ENCODE measurements around the gene MLLT10.

Gene MLLT10

DNA sequence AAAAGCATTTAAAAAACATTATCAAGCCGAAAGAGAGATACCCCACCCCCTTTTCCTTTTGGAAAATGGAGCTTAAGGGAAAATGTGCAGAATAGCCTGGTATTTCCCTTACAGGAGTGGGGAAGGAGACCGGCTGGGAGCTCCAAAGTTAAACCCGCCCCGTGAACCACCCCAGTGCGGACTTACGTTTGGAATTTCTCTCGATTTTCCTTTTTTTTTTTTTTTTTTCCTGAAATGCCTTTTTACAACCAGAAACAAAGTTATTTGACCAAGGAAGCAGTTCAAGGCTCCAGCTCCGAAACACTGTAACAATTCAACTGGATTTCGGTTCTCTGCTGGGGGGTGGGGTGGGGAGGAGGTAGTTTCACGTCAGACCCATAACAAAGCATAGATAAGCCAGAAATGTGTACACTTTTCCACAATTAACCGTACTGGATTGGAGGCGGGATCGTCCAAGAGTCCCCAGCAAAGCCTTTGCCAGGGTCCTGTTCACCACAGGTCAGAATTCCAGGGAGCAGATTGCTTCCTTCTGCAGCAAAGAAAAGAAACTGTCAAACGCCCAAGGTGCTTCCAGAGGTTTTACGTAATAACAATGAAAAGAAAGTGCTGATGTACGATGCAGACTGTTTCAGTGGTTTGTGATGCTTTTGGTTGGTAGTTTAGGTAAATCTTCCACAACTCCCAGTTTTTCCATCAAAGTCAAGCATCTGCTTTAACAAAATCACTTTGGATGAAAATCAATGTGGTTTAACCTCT lies 15.2 kb upstream of the MLLT10 start:
- ATAC-seq = no peak
- Mint-ChIP-seq H3K36me3 (ENCODE audit: low read depth) (no peaks in the 10 kb centered on the region), H3K4me1 (peaks cover 32% of the 10 kb centered on the region), H3K9me3 (no peaks in the 10 kb centered on the region), H3K27ac (no peak overlapping the region), H3K4me3 (peak overlapping the region; percentile 81), H3K27me3 (peaks cover 78% of the 10 kb centered on the region)
- no peak for DNase-seq

DNA sequence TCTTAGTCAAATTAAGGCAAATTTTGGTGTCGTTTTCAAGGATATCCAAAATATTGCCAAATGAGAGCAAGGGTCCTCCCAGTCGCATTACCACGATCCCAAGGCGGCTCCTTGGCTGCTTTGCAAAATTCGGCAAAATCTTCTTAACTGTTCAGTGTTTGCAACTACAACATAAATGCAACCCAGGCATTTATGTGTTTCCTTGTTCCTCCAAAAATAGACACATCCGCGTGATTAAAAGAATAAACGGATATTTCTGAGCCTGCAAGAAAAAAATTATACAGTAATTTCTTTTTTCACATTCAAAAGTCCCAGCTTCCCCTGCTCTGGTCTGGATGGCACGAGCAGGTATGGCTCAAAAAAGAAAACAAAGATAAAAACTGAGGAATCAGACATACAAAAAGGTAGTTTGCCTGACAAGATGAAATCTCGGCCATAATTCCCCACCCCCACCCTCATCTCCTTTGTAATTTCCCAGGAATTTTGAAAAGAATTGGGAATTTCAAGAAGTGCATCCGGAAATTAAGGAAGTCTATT lies 14.6 kb upstream of the MLLT10 start:
- DNase-seq = no peak
- Mint-ChIP-seq H3K4me1 (peaks cover 32% of the 10 kb centered on the region), H3K36me3 (ENCODE audit: low read depth) (no peaks in the 10 kb centered on the region), H3K4me3 (peak overlapping the region; percentile 81), H3K27ac (no peak overlapping the region), H3K9me3 (no peaks in the 10 kb centered on the region), H3K27me3 (peaks cover 75% of the 10 kb centered on the region)
- no peak for ATAC-seq

DNA sequence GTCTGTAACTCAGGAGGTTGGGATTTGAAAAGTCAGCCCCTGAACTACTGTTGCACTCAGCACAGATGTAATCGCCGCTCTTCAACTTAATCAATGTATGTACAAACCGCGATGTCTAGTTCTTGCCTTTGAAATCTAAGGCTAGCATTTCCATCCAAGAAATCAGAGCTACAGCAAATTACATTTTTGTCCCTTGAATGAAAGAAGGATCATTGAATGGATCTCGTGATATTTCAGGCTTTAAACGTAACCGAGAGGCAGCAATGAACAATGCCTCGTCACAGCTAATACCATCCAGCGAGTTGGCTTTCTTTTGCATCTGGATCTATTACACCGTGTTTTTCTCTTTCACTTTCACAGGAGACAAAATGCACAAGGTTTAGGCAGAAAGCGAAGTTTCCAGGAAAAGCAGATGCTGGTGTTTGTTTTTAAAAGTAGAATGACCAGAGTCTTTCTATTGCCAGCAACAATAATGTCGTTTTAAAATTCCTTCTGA lies 14.0 kb upstream of the MLLT10 start:
- H3K27ac Mint-ChIP-seq = peak overlapping the region; percentile 78
- no peaks in the 10 kb centered on the region for H3K36me3 Mint-ChIP-seq (ENCODE audit: low read depth)
- H3K4me3 Mint-ChIP-seq = peak overlapping the region; percentile 81
- peaks cover 37% of the 10 kb centered on the region for H3K4me1 Mint-ChIP-seq
- no peaks in the 10 kb centered on the region for H3K9me3 Mint-ChIP-seq
- H3K27me3 Mint-ChIP-seq = peaks cover 75% of the 10 kb centered on the region
- no peak for DNase-seq
- ATAC-seq = peak; percentile 40

DNA sequence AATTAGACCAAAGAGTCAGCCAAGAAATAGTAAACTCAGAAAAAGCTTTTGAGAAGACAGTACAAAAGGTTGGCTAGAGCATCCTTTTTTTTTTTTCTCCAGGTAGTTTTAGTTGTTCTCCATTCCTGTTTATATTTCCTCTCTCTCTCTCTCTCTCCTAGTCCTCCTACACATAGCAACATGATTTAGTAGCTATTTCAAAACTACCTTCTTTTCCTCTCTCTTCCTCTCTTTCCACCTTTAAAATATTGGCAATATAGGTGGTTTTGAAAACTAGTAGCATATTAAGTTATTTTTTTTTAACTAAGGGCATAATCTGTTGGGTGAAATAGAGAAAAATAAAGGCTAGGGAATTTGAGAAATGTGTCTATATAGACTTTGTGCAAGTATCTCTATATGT lies 13.5 kb upstream of the MLLT10 start:
- H3K4me3 Mint-ChIP-seq = peak overlapping the region; percentile 81
- peaks cover 42% of the 10 kb centered on the region for H3K4me1 Mint-ChIP-seq
- peaks cover 72% of the 10 kb centered on the region for H3K27me3 Mint-ChIP-seq
- H3K36me3 Mint-ChIP-seq (ENCODE audit: low read depth) = no peaks in the 10 kb centered on the region
- H3K9me3 Mint-ChIP-seq = no peaks in the 10 kb centered on the region
- DNase-seq = no peak
- no peak for ATAC-seq
- no peak overlapping the region for H3K27ac Mint-ChIP-seq

DNA sequence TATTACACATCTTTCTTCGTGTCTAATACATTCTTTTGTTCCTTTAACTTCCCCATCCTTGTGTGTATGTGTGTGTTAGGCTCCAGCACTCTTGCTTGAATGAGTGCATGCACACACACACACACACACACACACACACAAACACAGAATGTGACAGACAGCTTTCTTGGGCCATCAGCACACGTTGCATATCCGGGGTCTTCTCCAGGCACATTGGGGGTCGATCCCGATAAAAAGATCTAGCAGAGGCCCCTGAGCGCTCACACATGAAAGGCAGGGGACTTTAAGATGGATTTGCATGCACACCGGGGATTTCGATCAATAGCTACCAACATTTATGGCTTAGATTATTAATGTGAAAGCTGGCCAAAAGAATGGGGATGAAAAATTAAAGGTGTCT lies 13.1 kb upstream of the MLLT10 start:
- no peak overlapping the region for H3K27ac Mint-ChIP-seq
- H3K4me1 Mint-ChIP-seq = peaks cover 44% of the 10 kb centered on the region
- no peak overlapping the region for H3K4me3 Mint-ChIP-seq
- H3K27me3 Mint-ChIP-seq = peaks cover 68% of the 10 kb centered on the region
- ATAC-seq (no peak), DNase-seq (no peak)
- H3K9me3 Mint-ChIP-seq = no peaks in the 10 kb centered on the region
- no peaks in the 10 kb centered on the region for H3K36me3 Mint-ChIP-seq (ENCODE audit: low read depth)

DNA sequence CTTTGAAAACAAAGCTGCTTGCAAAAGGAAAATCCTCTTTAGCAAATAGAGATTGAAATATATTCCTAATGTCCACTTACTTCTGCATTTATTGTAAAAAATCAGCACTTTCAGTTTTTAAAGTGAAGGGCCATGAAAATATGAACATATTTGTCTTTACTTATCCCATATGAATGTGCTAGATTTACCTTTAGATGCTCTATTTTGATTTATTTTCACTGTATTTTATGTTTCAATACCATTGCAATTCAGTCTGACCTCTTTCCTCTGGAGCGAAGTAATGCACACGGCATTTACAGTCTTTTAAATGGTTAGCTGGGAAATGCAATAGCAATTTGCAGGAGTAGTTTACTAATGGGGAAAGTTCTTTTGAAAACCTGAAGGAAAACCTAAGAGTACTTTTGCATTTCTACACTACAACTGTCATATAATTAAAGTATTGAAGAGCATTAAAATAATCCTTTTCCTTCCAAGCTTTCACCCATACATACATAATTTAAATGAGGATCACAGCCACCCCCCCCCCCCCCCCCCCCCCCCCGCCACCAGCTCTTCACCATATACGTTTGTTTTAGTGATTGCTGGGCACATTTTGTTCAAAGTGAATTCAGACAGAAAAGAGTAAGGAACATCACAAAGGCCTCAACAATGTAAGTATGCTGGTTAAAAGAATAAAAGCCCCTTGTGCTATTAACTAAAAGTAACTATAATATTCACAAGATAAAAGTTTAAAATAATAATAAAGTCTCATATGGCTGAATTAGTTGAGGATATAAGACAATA lies 12.1 kb upstream of the MLLT10 start:
- ATAC-seq = no peak
- Mint-ChIP-seq H3K27ac (no peak overlapping the region), H3K27me3 (peaks cover 69% of the 10 kb centered on the region), H3K4me1 (peaks cover 49% of the 10 kb centered on the region), H3K4me3 (no peak overlapping the region), H3K36me3 (ENCODE audit: low read depth) (no peaks in the 10 kb centered on the region), H3K9me3 (no peaks in the 10 kb centered on the region)
- no peak for DNase-seq

DNA sequence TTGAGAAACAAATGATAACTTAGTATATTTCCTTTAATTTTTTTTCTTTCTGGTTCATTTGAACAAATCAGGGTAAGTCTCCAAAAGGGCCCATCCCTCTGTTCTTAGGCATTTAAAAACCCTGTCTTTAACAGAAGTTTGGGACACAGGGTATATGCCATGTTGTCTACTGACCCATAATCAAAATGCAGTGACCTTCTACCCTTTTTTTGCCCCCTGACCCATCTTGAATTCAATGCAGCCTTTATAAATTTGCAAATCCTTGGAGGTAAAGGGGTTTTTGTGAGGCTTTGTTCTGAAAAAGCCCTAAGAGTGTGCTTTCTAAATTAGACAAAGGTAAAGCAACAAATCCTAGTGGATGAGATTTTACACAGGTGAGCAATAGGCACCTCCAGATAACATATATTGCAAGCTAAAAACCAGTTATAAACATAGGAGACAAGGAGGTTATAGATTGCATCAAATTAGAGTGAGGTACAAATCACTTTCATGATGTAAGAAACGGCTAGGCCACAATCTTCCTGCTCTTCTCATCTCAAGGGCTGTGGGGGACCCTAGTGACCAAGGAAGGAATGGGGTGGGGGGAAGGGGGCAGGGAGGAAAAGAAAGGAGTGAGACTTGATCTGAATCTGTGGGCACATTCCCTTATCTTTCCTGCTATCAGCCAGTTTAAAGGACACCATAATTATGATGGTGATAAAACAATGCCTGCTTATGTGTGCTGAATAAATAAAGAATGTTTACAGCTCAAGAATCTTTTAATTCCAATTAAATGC lies 11.2 kb upstream of the MLLT10 start:
- DNase-seq = no peak
- no peak overlapping the region for H3K4me3 Mint-ChIP-seq
- H3K27me3 Mint-ChIP-seq = peaks cover 68% of the 10 kb centered on the region
- peaks cover 50% of the 10 kb centered on the region for H3K4me1 Mint-ChIP-seq
- no peaks in the 10 kb centered on the region for H3K9me3 Mint-ChIP-seq
- no peak overlapping the region for H3K27ac Mint-ChIP-seq
- ATAC-seq = no peak
- no peaks in the 10 kb centered on the region for H3K36me3 Mint-ChIP-seq (ENCODE audit: low read depth)

DNA sequence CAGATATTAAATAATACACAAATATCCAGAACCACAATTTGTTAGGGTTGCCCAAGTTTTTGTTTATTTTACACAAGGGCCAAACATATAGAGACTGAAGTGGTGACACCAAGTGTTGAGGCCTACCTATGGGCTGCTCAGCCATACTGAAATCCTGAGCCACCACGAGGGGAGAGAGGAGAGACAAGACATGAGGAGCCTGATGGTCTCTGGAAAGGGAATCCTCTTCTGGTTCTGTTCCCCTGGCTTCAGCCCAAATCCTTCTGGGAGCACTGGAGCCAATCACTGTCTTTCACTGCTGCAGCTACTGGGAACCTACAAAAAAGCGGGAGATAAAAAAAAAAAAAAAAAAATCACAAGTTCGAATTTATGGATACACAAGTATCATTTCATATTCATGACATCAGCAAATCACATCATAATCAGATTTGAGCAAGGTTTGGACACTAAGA lies 10.4 kb upstream of the MLLT10 start:
- Mint-ChIP-seq H3K27me3 (peaks cover 66% of the 10 kb centered on the region), H3K4me3 (no peak overlapping the region), H3K9me3 (no peaks in the 10 kb centered on the region), H3K4me1 (peaks cover 48% of the 10 kb centered on the region), H3K36me3 (ENCODE audit: low read depth) (no peaks in the 10 kb centered on the region), H3K27ac (no peak overlapping the region)
- ATAC-seq (no peak), DNase-seq (no peak)

DNA sequence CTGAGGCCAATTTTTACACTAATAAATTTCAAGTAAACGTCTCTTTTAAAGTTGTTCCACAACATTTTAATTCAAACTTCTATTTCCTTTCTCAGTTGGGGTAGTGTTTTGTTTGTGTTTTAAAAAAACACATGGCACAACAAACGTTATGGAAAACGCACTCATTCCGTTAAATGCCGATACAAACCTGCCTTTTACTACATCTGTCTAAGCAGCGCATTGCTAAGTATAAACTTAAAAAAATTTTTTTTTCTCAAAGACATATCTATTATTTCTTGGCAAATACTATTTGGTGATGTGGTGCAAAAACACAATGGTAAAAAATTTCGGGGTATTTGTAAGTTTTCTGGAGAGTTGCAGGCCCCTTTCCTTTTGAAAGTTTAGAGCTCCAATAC lies 9.9 kb upstream of the MLLT10 start:
- no peak overlapping the region for H3K4me3 Mint-ChIP-seq
- H3K4me1 Mint-ChIP-seq = peaks cover 42% of the 10 kb centered on the region
- ATAC-seq = no peak
- no peaks in the 10 kb centered on the region for H3K36me3 Mint-ChIP-seq (ENCODE audit: low read depth)
- DNase-seq = no peak
- H3K27ac Mint-ChIP-seq = no peak overlapping the region
- no peaks in the 10 kb centered on the region for H3K9me3 Mint-ChIP-seq
- peaks cover 64% of the 10 kb centered on the region for H3K27me3 Mint-ChIP-seq

DNA sequence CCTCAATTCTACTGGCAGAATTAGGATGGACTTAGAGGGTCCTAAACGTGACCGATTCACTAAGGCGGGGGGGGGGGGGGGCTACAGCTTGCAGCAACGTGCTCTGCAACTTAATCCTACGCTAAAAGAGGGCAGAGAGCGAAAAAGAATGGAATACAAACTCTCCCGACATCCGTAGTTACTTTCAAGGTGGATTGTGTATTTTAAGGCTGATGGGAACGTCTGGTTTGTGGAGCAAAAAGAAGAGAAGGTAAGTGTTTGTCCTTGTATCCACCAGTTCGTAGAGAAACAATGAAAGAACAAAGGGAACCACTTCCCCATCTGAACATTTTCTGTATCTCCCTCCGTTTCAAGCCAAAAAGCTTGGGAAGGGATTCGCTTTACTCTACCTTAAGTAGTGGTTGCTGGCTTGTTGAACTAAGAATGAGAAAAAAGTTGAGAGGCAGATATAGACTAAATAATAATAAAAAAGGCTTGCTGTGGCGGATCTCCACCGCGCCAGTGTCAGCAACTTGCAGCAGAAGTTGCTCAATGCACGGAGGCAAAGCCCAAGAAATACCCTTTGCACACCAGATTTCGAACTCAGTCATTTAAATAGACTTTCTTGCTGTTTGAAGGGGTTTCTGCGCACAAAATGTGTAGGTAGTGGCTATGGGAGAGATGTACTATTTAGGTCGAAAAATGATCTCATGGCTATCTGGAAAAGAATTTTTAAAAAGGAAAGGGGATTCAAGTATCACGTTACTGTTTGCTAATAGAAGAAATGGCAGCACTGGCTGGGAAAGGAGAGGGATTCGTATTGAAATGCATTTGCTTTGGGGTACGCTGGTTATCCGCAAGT lies 9.3 kb upstream of the MLLT10 start:
- Mint-ChIP-seq H3K4me3 (peak overlapping the region; percentile 86), H3K4me1 (peaks cover 38% of the 10 kb centered on the region), H3K27ac (peak overlapping the region; percentile 93), H3K27me3 (peaks cover 62% of the 10 kb centered on the region), H3K9me3 (no peaks in the 10 kb centered on the region), H3K36me3 (ENCODE audit: low read depth) (no peaks in the 10 kb centered on the region)
- DNase-seq = no peak
- ATAC-seq = no peak

DNA sequence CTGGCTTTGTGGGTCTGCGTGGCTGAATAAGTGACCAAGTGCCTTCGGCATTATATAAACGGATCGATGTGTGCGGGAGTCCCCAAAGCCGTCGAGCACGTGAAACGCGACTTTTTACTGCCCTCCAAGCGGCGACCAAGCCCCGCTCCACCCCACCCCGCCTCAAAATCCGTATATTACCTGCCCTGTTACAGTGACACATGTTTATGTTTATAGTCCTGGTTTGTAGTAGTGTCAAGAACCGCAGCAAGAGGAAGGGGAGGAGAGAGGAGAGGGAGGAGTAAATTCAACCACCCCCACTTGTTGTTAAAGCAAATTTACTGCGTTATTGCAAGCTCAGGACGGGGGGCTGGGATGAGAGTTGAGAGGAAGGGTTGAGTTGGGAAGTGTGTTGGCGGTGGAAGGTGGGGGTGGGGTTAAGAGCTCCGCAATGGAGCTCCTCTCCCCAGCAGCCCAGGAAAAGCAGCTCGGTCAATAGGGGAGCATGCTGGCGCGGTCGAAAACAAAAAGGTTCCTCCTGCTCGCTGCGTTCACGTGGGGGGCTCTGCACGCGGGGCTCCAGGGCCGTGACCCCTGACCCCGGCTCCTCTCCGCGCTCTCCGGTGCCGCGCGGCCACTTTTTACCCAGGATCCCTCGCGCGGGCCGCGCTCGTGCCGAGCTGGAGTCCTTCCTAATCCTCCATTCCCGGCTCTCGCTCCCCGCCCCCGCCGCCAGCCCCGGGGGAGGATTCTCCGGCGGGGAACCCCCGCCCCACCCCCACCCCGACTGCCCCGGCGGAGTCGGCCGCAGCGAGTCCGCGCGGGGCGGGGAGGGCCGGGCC lies 8.5 kb upstream of the MLLT10 start, which contains the start of gene SKIDA1:
Gene SKIDA1, minus strand, starts transcription at position 316 of the 821 bp plus-strand sequence. CDS start 7,860 bp downstream, outside the sequence.
- peak; percentile 66 for ATAC-seq
- H3K27me3 Mint-ChIP-seq = peaks cover 55% of the 10 kb centered on the region
- no peaks in the 10 kb centered on the region for H3K36me3 Mint-ChIP-seq (ENCODE audit: low read depth)
- peak; percentile 68 for DNase-seq
- peak within 1 kb of the TSS; percentile 93 for H3K27ac Mint-ChIP-seq
- peaks cover 31% of the 10 kb centered on the region for H3K4me1 Mint-ChIP-seq
- peak within 1 kb of the TSS; percentile 86 for H3K4me3 Mint-ChIP-seq
- no peaks in the 10 kb centered on the region for H3K9me3 Mint-ChIP-seq

DNA sequence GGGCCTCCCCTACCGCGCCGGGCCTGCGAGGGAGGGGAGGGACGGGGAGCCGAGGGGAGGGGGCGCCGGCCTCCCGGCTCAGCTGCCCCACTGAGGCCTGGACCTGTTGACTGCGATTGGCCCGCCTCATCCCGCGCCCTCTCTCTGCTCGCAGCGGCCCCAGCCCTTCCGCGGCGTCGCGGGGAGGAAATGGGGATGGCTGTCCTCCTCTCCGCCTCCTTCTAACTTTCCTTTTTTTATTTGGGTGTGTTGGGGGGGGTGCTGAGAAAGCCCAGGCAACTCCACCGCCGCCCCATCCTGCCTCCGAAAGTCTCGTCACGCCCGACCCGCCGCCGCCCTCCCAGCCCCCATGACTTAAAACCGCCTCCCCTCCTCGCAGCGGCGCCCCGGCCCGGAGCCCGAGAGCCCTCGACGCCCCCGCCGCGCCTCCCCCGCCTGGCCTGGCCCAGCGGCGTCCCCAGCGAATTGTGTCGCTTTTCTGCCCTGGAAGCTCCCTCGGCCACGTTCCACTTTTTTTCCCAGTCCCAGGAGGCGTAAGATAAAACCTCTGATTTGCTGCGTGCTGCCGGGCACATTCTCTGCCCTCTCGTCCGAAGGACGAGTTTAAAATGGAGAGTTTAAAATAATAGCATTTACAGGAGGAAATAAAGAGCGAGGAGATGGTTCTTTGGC lies 7.7 kb upstream of the MLLT10 start:
- Mint-ChIP-seq H3K27me3 (peaks cover 49% of the 10 kb centered on the region), H3K4me1 (peaks cover 31% of the 10 kb centered on the region), H3K36me3 (ENCODE audit: low read depth) (no peaks in the 10 kb centered on the region), H3K27ac (peak overlapping the region; percentile 93), H3K4me3 (peak overlapping the region; percentile 79), H3K9me3 (no peaks in the 10 kb centered on the region)
- DNase-seq (peak; percentile 63), ATAC-seq (peak; percentile 65)

Data from activated naive CD8-positive, alpha-beta T cell treated with anti-CD3 and anti-CD28 coated beads, Interleukin-2, amount 50 U/mL, for 24 hours (primary cell).